WERI-Rb-1 (cell line): ENCODE data around the gene C10orf71.

Source experiments
- DNase-seq: peaks from one replicate; pipeline ENCODE4 v3.0.0-alpha.2; 2020
- H3K27ac ChIP-seq: fragments of 250-450 bp; sonication (Bioruptor Pico); 2 replicates; pipeline ENCODE4 v1.5.1; 2020; ENCODE audit warnings: mild to moderate bottlenecking, moderate library complexity
- H3K27me3 ChIP-seq: fragments of 250-450 bp; sonication (Bioruptor Pico); 2 replicates; pipeline ENCODE4 v1.5.1; 2021; ENCODE audit warnings: mild to moderate bottlenecking, low read depth, moderate library complexity; ENCODE audit not compliant: insufficient read depth, severe bottlenecking
- H3K36me3 ChIP-seq: fragments of 250-450 bp; sonication (Bioruptor Pico); 2 replicates; pipeline ENCODE4 v1.5.1; 2020; ENCODE audit warnings: mild to moderate bottlenecking, moderate library complexity
- H3K4me3 ChIP-seq: 2 replicates; pipeline ENCODE4 v1.5.1; 2011; ENCODE audit warnings: low read depth, mild to moderate bottlenecking, control low read depth, low read length
- H3K9me3 ChIP-seq: fragments of 250-450 bp; sonication (Bioruptor Pico); 2 replicates; pipeline ENCODE4 v1.5.1; 2021; ENCODE audit warnings: mild to moderate bottlenecking, moderate library complexity; ENCODE audit not compliant: severe bottlenecking
- TF ChIP-seq, protein P1 (sequence below): IDR thresholded peaks from 2 replicates; pipeline ENCODE4 v1.5.1; 2011; ENCODE audit warnings: low read depth, mild to moderate bottlenecking, control low read depth, inconsistent platforms, low read length

Gene C10orf71

GRCh38 chr10:49285232-49285631, 13.7 kb upstream of the C10orf71 start:
- H3K9me3 ChIP-seq, result no peaks in the 10 kb centered on the region
- no peak overlapping the region for H3K27ac ChIP-seq
- H3K36me3 ChIP-seq, result no peaks in the 10 kb centered on the region
- TF ChIP-seq, protein P1, sequence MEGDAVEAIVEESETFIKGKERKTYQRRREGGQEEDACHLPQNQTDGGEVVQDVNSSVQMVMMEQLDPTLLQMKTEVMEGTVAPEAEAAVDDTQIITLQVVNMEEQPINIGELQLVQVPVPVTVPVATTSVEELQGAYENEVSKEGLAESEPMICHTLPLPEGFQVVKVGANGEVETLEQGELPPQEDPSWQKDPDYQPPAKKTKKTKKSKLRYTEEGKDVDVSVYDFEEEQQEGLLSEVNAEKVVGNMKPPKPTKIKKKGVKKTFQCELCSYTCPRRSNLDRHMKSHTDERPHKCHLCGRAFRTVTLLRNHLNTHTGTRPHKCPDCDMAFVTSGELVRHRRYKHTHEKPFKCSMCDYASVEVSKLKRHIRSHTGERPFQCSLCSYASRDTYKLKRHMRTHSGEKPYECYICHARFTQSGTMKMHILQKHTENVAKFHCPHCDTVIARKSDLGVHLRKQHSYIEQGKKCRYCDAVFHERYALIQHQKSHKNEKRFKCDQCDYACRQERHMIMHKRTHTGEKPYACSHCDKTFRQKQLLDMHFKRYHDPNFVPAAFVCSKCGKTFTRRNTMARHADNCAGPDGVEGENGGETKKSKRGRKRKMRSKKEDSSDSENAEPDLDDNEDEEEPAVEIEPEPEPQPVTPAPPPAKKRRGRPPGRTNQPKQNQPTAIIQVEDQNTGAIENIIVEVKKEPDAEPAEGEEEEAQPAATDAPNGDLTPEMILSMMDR, result no peak
- peaks cover 7% of the 10 kb centered on the region for H3K27me3 ChIP-seq
- DNase-seq, result no peak
- H3K4me3 ChIP-seq, result no peak overlapping the region

- peaks cover 7% of the 10 kb centered on the region for H3K27me3 ChIP-seq
- no peak overlapping the region for H3K27ac ChIP-seq
- no peaks in the 10 kb centered on the region for H3K36me3 ChIP-seq
- no peak overlapping the region for H3K4me3 ChIP-seq
- TF ChIP-seq, protein P1, result no peak
- no peaks in the 10 kb centered on the region for H3K9me3 ChIP-seq
- DNase-seq, result no peak
Observed at GRCh38 chr10:49286686-49287085, 12.3 kb upstream of the C10orf71 start.

DNA sequence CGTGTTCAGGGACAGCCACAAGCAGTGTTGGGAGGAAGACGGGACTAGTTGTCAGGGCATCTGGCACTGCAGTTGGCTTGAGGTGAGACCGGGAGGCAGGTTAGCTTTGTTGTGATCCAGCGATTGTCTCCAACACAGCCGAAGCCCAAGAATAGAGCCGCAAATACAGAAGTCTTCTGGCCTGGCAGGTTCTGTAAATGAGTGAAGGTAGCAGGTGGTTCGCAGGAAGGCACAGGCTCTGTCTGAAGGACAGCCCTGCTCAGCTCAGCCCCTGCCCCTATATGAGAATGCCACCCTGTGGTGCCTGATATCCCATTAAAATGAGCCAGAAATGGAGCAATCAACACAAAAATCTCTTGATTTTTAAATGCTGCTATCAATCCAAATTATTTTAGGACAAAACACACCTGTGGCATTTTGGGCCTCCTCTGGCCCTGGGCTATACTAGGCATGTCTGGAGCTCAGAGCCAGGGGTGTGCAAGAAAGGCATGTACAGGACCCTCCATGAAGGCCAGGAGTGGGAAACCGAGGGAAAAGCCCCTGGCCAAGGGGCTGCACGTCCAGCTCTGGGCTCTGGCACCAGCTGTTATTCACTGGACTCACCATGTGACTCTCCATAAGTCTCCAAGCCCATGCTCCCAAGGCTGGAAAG, 11.2 kb upstream of the C10orf71 start:
- TF ChIP-seq, protein P1, result no peak
- Histone ChIP-seq H3K27me3 (peaks cover 7% of the 10 kb centered on the region), H3K27ac (no peak overlapping the region), H3K36me3 (no peaks in the 10 kb centered on the region), H3K9me3 (no peaks in the 10 kb centered on the region), H3K4me3 (no peak overlapping the region)
- no peak for DNase-seq

DNA sequence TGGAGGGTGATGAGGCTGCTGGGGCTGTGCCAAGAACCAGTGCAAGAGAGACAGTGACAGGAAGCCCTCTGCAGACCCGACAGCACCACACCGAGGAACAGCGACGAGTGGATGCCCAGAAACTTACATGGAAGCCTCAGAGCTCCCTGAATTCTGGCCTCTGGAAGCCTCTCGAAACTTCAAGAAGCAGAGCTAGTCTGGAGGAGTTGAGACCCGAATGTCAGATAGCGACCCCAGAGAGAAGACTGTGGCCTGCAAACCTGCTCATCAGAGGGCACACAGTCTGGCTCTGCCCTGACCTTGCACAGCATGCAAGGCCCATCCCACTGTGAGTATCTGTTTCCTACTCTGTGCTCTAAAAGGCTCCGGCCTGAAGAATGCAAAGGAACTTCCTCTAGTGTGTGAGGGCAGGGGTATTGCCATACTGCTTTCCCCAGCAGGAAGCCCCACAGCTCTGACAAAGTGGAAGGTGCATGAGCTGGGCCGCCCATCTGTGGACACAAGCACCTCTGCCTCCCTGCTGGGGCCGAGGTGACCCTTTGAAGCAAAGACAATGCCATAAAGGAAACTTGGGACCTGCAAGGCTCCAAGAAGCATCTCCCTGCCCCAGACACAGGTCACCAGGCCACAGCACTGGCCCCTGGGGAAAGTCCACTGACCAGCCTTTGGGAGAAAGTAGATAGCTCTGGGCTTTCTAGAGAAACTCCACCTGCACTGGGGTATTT, 10.5 kb upstream of the C10orf71 start:
- TF ChIP-seq, protein P1, result no peak
- no peaks in the 10 kb centered on the region for H3K36me3 ChIP-seq
- peaks cover 7% of the 10 kb centered on the region for H3K27me3 ChIP-seq
- H3K4me3 ChIP-seq, result no peak overlapping the region
- DNase-seq, result no peak
- H3K9me3 ChIP-seq, result no peaks in the 10 kb centered on the region
- no peak overlapping the region for H3K27ac ChIP-seq

DNA sequence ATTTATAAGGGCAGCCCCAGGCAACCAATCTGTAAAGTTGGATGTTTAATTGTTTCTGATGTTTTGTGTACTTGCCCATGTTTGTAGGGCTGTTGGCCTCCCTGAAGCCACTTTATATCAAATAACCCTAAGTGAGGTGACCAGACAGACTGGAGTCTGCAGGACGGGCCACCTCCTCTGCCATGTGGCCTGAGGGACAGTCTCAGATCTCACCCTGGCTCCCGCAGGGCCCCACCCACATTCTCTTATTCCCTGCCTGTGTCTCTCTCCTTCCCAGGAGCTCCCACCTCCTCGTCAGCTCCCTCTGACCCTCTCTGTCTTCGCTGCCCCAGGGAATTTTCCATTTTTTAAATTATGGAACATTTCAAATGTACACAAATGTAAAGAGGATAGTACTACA, 9.5 kb upstream of the C10orf71 start:
- Histone ChIP-seq H3K27ac (no peak overlapping the region), H3K4me3 (no peak overlapping the region), H3K36me3 (no peaks in the 10 kb centered on the region), H3K9me3 (no peaks in the 10 kb centered on the region), H3K27me3 (peaks cover 7% of the 10 kb centered on the region)
- TF ChIP-seq, protein P1, result no peak
- DNase-seq, result no peak
